Right lobe of liver (tissue), 6 donors: ENCODE results near the gene C2CD4C. TPM values are rescaled to one million over a fixed set of nuclear protein-coding genes. Genes with fewer than 3 reads are reported as not detected.
A peak's percentile ranks its signal among the peaks of the same experiment; 100 is the strongest.

ENCODE experiments used
- ATAC-seq, 4 donors: fragments of 200-7000 bp; cut with Tn5 transposase; one replicate each; pipeline ENCODE4 v1.9.1; 2020; ENCODE audit warnings: mild to moderate bottlenecking in 4 of 4, moderate library complexity in 4 of 4
- DNase-seq, 3 donors: peaks; one replicate each; pipeline ENCODE4 v3.0.0-alpha.2; 2020
- H3K27ac ChIP-seq, 3 donors: fragments of 200-600 bp; one replicate each; pipeline ENCODE4 v1.8.0; 2022
- H3K27me3 ChIP-seq, 2 donors: fragments of 200-600 bp; one replicate each; pipeline ENCODE4 v1.8.0; 2022
- H3K36me3 ChIP-seq, 4 donors: fragments of 200-600 bp; sonication (generic) in 1 of 4; one replicate each; pipeline versions ENCODE4 v1.5.1 to v1.8.0; 2017 to 2022; ENCODE audit warnings: control low read depth in 1 of 4
- H3K4me1 ChIP-seq, 4 donors: fragments of 200-600 bp; sonication (generic) in 1 of 4; one replicate each; pipeline versions ENCODE4 v1.5.1 to v1.8.0; 2017 to 2022; ENCODE audit warnings: control low read depth in 1 of 4
- H3K4me3 ChIP-seq, 3 donors: fragments of 200-600 bp; one replicate each; pipeline ENCODE4 v1.8.0; 2022
- H3K9me3 ChIP-seq, 4 donors: fragments of 200-600 bp; sonication (generic) in 1 of 4; one replicate each; pipeline versions ENCODE4 v1.5.1 to v1.8.0; 2017 to 2022; ENCODE audit warnings: control low read depth in 1 of 4
- CTCF ChIP-seq, 4 donors: fragments of 200-600 bp in 3 of 4; fragments of 450-650 bp in 1 of 4; IDR thresholded peaks; one replicate each; pipeline versions ENCODE4 v1.5.1 to v1.8.0; 2016 to 2022; ENCODE audit warnings: antibody characterized with exemption in 4 of 4, mild to moderate bottlenecking in 2 of 4
- POLR2A ChIP-seq: fragments of 450-650 bp; IDR thresholded peaks from one replicate; pipeline ENCODE4 v1.6.1; 2017; ENCODE audit warnings: antibody characterized with exemption, mild to moderate bottlenecking
- WGBS: methylation state at CpG from one replicate; pipeline ENCODE4 v1.1.6; 2018; ENCODE audit warnings: low coverage, low lambda C conversion rate; ENCODE audit not compliant: insufficient coverage; ENCODE audit errors: missing lambda C conversion rate; 5-methylcytosine and 5-hydroxymethylcytosine counted together
- intact Hi-C, 2 donors: fragments of 100-400 bp; cut with DNase I; formaldehyde crosslinking; loops; one replicate each; pipeline versions ENCODE4 v1.11.2 to v1.14.1; 2022
- total RNA-seq, 6 experiments: library from RNA; depleted of rRNA in 2 of 6; stranded (reverse); fragments of >200 nt in 2 of 6; fragmentation: NEBNext Ultra II Directional in 3 of 6; extraction: Animal tissue kit (Norgen Biotek cat#: 25700) in 3 of 6; gene quantifications; one replicate each; pipeline versions ENCODE4 v1.1.0 to v1.2.4, GENCODE V29; 2016 to 2023
- donor health status: DM: no; HTN: yes; CAD: no.
- donor health status: DM: no; HTN: no; CAD: no.
- donor health status: DM: no; HTN: no; CAD: no.
- donor health status: DM: no; HTN: yes; CAD: no.
- donor health status: DM: no; HTN: yes; CAD: no.

Gene C2CD4C
- total RNA-seq, 6 experiments from 2014 or later = 0.12 to 2.0 (median 0.44) TPM

- no peaks in the 10 kb centered on the region for H3K9me3 ChIP-seq
- no peaks in the 10 kb centered on the region for H3K4me1 ChIP-seq
- TF ChIP-seq POLR2A (no peak), CTCF (IDR thresholded peaks at IDR 0.05) (no peak)
- WGBS = 35% methylated on average over 8 of the region's 17 CpGs
- no peaks in the 10 kb centered on the region for H3K27me3 ChIP-seq
- H3K27ac ChIP-seq = no peak overlapping the region
- H3K36me3 ChIP-seq = no peaks in the 10 kb centered on the region
- H3K4me3 ChIP-seq = no peak overlapping the region
- ATAC-seq (peak in 1 of 4 donors; percentile 16), DNase-seq (peak in 2 of 3 donors; percentile 9 to 44)
- intact Hi-C loops = no loop called here
Measured at GRCh38 chr19:392375-392970, 16.5 kb downstream of the C2CD4C start.

GRCh38 chr19:391726-392374, 17.1 kb downstream of the C2CD4C start:
- 75% methylated on average over 19 of the region's 30 CpGs for WGBS
- Histone ChIP-seq H3K27me3 (no peaks in the 10 kb centered on the region), H3K4me1 (no peaks in the 10 kb centered on the region), H3K4me3 (no peak overlapping the region), H3K36me3 (no peaks in the 10 kb centered on the region), H3K9me3 (no peaks in the 10 kb centered on the region), H3K27ac (no peak overlapping the region)
- intact Hi-C loops = no loop called here
- ATAC-seq (peak in 1 of 4 donors; percentile 14), DNase-seq (peak in 1 of 3 donors; percentile 7)
- no peak for TF ChIP-seq CTCF (IDR thresholded peaks at IDR 0.05)
- no peak for TF ChIP-seq POLR2A

GRCh38 chr19:391207-391557, 17.8 kb downstream of the C2CD4C start:
- ATAC-seq (no peak), DNase-seq (no peak)
- Histone ChIP-seq H3K9me3 (no peaks in the 10 kb centered on the region), H3K4me1 (no peaks in the 10 kb centered on the region), H3K27ac (no peak overlapping the region), H3K36me3 (no peaks in the 10 kb centered on the region), H3K27me3 (no peaks in the 10 kb centered on the region), H3K4me3 (no peak overlapping the region)
- WGBS = 60% methylated on average over 1 of the region's 2 CpGs
- TF ChIP-seq CTCF (IDR thresholded peaks at IDR 0.05) = no peak
- no peak for TF ChIP-seq POLR2A
- intact Hi-C loops = no loop called here

GRCh38 chr19:390386-391206, 18.4 kb downstream of the C2CD4C start:
- DNase-seq = peak in 1 of 3 donors; percentile 31
- Histone ChIP-seq H3K27ac (no peak overlapping the region), H3K36me3 (no peaks in the 10 kb centered on the region), H3K27me3 (no peaks in the 10 kb centered on the region), H3K4me3 (no peak overlapping the region), H3K9me3 (no peaks in the 10 kb centered on the region), H3K4me1 (no peaks in the 10 kb centered on the region)
- 94% methylated on average over 4 of the region's 30 CpGs for WGBS
- ATAC-seq = peak in 1 of 4 donors; percentile 41
- intact Hi-C loops = no loop called here
- TF ChIP-seq POLR2A (no peak), CTCF (IDR thresholded peaks at IDR 0.05) (no peak)
